Esophagus squamous epithelium (tissue), 5 donors: ENCODE results near the gene OR52I2. TPM values are rescaled to one million over a fixed set of nuclear protein-coding genes. Genes with fewer than 3 reads are reported as not detected.

Experiments used
- DNase-seq: peaks from one replicate; lab custom pipeline; 2025; lab: John Stamatoyannopoulos, UW
- H3K27ac ChIP-seq, 4 donors: fragments of 200-600 bp; sonication (generic); one replicate each; pipeline ENCODE4 v1.5.1; 2016 to 2019; ENCODE audit warnings: mild to moderate bottlenecking in 1 of 4
- H3K27me3 ChIP-seq, 4 donors: fragments of 200-600 bp; sonication (generic); 1 replicate in 3 of 4; 2 replicates in 1 of 4; pipeline versions ENCODE4 v1.5.1 to v1.6.0; 2017 to 2021; ENCODE audit warnings: antibody characterized with exemption in 1 of 4
- H3K36me3 ChIP-seq, 3 donors: fragments of 200-600 bp; sonication (generic); one replicate each; pipeline ENCODE4 v1.5.1; 2016 to 2019
- H3K4me1 ChIP-seq, 3 donors: fragments of 200-600 bp; sonication (generic); one replicate each; pipeline ENCODE4 v1.5.1; 2017 to 2019
- H3K4me3 ChIP-seq, 4 donors: fragments of 200-600 bp; sonication (generic); 1 replicate in 3 of 4; 2 replicates in 1 of 4; pipeline ENCODE4 v1.5.1; 2016 to 2019; ENCODE audit warnings: mild to moderate bottlenecking in 2 of 4, moderate library complexity in 1 of 4
- H3K9me3 ChIP-seq, 3 donors: fragments of 200-600 bp; sonication (generic); one replicate each; pipeline ENCODE4 v1.5.1; 2016 to 2019
- POLR2A ChIP-seq, 4 donors: fragments of 450-650 bp; IDR thresholded peaks; one replicate each; pipeline ENCODE4 v1.6.1; 2017; ENCODE audit warnings: antibody characterized with exemption in 4 of 4, mild to moderate bottlenecking in 4 of 4, moderate library complexity in 3 of 4
- WGBS, 2 donors: methylation state at CpG; one replicate each; pipeline ENCODE4 v1.1.5; 2018; 5-methylcytosine and 5-hydroxymethylcytosine counted together
- intact Hi-C: fragments of 100-400 bp; cut with DNase I; formaldehyde crosslinking; loops from one replicate; pipeline ENCODE4 v1.15.0; 2022
- total RNA-seq, 4 donors: library from RNA; depleted of rRNA; stranded (reverse); fragments of >200 nt; gene quantifications; one replicate each; pipeline ENCODE4 v1.1.0, GENCODE V29; 2016
- TF ChIP-seq, protein P1 (sequence below), 6 experiments: fragments of 450-650 bp in 4 of 6; fragments of 200-600 bp in 2 of 6; sonication (generic) in 2 of 6; IDR thresholded peaks; one replicate each; pipeline ENCODE4 v1.5.1; 2016 to 2019; ENCODE audit warnings: antibody characterized with exemption in 6 of 6, mild to moderate bottlenecking in 4 of 6, moderate library complexity in 4 of 6
- donor health status: DM: yes; HTN: yes; CAD: no.

The OR52I2 gene
- total RNA-seq, 4 donors from 2014 or later = not detected

DNA sequence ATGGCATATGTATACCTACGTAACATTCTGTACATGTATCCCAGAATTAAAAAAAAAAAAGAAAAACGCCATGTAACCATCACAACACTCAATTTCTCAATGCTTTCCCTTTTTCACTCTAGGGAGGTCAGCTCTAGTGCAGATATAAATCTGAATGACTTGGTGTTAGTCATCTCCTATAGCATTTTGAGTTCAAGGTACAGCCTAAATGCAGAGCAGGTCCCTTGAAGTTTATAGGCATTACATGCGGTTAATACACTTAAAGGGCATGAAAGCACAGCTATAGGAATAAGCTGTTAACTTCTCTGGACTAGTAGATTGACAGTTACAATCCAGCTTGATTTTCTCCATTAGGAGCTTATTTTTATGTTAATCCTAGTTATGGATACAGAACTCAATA, 16.2 kb upstream of the OR52I2 start:
- TF ChIP-seq, protein P1, sequence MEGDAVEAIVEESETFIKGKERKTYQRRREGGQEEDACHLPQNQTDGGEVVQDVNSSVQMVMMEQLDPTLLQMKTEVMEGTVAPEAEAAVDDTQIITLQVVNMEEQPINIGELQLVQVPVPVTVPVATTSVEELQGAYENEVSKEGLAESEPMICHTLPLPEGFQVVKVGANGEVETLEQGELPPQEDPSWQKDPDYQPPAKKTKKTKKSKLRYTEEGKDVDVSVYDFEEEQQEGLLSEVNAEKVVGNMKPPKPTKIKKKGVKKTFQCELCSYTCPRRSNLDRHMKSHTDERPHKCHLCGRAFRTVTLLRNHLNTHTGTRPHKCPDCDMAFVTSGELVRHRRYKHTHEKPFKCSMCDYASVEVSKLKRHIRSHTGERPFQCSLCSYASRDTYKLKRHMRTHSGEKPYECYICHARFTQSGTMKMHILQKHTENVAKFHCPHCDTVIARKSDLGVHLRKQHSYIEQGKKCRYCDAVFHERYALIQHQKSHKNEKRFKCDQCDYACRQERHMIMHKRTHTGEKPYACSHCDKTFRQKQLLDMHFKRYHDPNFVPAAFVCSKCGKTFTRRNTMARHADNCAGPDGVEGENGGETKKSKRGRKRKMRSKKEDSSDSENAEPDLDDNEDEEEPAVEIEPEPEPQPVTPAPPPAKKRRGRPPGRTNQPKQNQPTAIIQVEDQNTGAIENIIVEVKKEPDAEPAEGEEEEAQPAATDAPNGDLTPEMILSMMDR (IDR thresholded peaks at IDR 0.05) = no peak
- TF ChIP-seq POLR2A (IDR thresholded peaks at IDR 0.05) = no peak
- 83 to 86% methylated on average over 3 of the region's 3 CpGs for WGBS, 2 donors
- intact Hi-C loops = no loop called here
- Histone ChIP-seq H3K27me3 (no peaks in the 10 kb centered on the region), H3K36me3 (no peaks in the 10 kb centered on the region), H3K4me1 (peaks cover 0 to 7% (median 0%) of the 10 kb centered on the region in 3 donors), H3K27ac (no peak overlapping the region), H3K4me3 (no peak overlapping the region), H3K9me3 (no peaks in the 10 kb centered on the region)
- no peak for DNase-seq

DNA sequence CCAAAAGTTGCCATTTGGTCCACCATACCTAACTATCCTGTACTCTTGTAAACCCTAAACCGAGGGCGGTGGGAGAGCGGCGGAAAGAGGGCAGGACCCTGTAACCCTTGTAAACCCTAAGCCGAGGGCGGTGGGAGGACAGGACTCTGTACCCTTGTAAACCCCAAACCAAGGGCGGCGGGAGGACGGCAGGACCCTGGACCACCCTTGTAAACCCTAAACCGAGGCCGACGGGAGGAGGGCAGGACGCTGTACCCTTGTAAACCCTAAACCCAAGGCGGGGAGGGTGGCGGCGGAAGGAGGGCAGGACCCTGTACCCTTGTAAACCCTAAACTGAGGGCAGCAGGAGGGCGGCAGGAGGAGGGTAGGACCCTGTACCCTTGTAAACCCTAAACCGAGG, 12.5 kb upstream of the OR52I2 start:
- intact Hi-C loops = no loop called here
- no peaks in the 10 kb centered on the region for H3K9me3 ChIP-seq
- DNase-seq = no peak
- H3K4me1 ChIP-seq = no peaks in the 10 kb centered on the region
- H3K27ac ChIP-seq = no peak overlapping the region
- TF ChIP-seq POLR2A (IDR thresholded peaks at IDR 0.05) = no peak
- TF ChIP-seq, protein P1 (IDR thresholded peaks at IDR 0.05) = no peak
- H3K4me3 ChIP-seq = no peak overlapping the region
- 85 to 91% methylated on average over 4 to 16 of the region's 18 CpGs for WGBS, 2 donors
- no peaks in the 10 kb centered on the region for H3K36me3 ChIP-seq
- no peaks in the 10 kb centered on the region for H3K27me3 ChIP-seq

DNA sequence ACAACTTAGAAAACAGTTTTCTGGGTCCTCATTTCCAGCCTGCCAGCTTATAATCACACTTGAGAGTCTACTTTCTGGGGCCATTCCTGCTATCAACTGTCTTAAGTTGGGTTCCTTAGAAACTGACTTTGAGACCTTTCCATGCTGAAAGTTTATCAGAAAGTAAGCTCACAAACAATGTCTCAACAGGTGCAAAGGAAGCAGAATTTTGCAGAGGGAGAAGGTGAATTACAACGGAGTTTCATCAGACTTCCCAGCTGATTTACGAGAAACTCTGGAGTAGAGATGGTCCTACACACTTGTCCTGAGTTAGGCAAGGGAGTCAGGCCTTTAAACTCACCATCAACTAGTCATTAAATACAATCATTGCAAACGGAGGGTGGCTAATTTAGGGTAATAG, 4.7 kb upstream of the OR52I2 start:
- 56 to 70% methylated on average over 3 of the region's 3 CpGs for WGBS, 2 donors
- intact Hi-C loops = no loop called here
- TF ChIP-seq, protein P1 (IDR thresholded peaks at IDR 0.05) = no peak
- no peak for TF ChIP-seq POLR2A (IDR thresholded peaks at IDR 0.05)

DNA sequence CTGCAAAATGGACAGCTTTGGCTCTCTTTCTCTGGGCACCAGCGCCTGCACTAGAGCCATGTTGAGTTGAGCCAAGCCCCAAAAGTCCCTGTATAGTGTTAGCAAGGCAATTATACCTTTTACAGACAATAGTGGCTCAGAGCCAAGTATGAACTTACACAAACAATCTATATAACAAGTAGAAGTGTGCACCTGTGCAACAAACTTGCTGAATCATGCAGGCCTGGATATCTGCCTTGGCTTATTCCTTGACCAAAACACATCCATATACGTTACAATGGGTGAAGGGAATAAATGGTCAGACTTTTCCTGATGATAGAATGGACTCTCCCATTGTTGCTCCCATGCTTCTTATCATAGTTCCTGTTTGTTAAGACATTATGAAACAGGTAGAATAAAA, 3.8 kb upstream of the OR52I2 start:
- no peak for DNase-seq
- intact Hi-C loops = no loop called here
- Histone ChIP-seq H3K27me3 (peaks cover 0 to 6% (median 0%) of the 10 kb centered on the region in 4 donors), H3K4me1 (no peaks in the 10 kb centered on the region), H3K9me3 (no peaks in the 10 kb centered on the region), H3K36me3 (no peaks in the 10 kb centered on the region), H3K4me3 (no peak overlapping the region), H3K27ac (no peak overlapping the region)
- WGBS, 2 donors = 48 to 55% methylated on average over 2 of the region's 2 CpGs
- no peak for TF ChIP-seq POLR2A (IDR thresholded peaks at IDR 0.05)
- TF ChIP-seq, protein P1 (IDR thresholded peaks at IDR 0.05) = no peak

More for the DNA sequence above, 4.7 kb upstream of the OR52I2 start:
- H3K4me3 ChIP-seq = no peak overlapping the region
- H3K27ac ChIP-seq = no peak overlapping the region
- DNase-seq = no peak
- no peaks in the 10 kb centered on the region for H3K36me3 ChIP-seq
- H3K27me3 ChIP-seq = peaks cover 0 to 6% (median 0%) of the 10 kb centered on the region in 4 donors
- no peaks in the 10 kb centered on the region for H3K4me1 ChIP-seq
- H3K9me3 ChIP-seq = no peaks in the 10 kb centered on the region

DNA sequence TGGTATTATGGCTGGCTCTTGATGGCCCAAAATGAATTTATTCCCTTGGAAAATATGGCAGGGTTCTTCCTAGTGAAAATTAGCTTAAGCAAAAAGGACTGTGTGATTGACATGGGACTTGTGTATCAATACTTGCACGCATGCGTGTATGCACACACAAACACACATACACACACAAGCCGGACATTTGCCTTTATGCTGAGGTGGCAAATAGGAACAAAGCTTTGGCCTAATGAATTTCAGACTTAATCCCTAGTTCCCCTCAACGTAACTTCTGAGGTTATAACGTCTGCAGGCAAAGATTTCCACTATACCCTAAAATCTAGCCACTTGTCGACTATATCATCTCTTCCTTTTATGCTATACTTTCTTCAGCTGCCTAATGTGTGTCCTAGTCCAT, 2.9 kb upstream of the OR52I2 start:
- peaks cover 0 to 6% (median 0%) of the 10 kb centered on the region in 4 donors for H3K27me3 ChIP-seq
- intact Hi-C loops = no loop called here
- H3K36me3 ChIP-seq = no peaks in the 10 kb centered on the region
- no peaks in the 10 kb centered on the region for H3K9me3 ChIP-seq
- 77 to 83% methylated on average over 6 of the region's 6 CpGs for WGBS, 2 donors
- TF ChIP-seq, protein P1 (IDR thresholded peaks at IDR 0.05) = no peak
- TF ChIP-seq POLR2A (IDR thresholded peaks at IDR 0.05) = no peak
- H3K4me3 ChIP-seq = no peak overlapping the region
- no peak overlapping the region for H3K27ac ChIP-seq
- no peak for DNase-seq
- H3K4me1 ChIP-seq = no peaks in the 10 kb centered on the region
